Mucosa of descending colon (tissue), 3 donors: ENCODE measurements around the gene ANKRD27. TPM values are rescaled to one million over a fixed set of nuclear protein-coding genes. Genes with fewer than 3 reads are reported as not detected.
A peak's percentile ranks its signal among the peaks of the same experiment; 100 is the strongest.

Experiments
- ATAC-seq: fragments of 200-7000 bp; cut with Tn5 transposase; one replicate; pipeline ENCODE4 v1.9.1; 2020; ENCODE audit warnings: mild to moderate bottlenecking, moderate library complexity
- DNase-seq, 3 donors: peaks; one replicate each; pipeline ENCODE4 v3.0.0-alpha.2; 2020
- H3K36me3 ChIP-seq: fragments of 200-600 bp; one replicate; pipeline ENCODE4 v1.8.0; 2021; ENCODE audit warnings: low read depth, mild to moderate bottlenecking
- H3K4me1 ChIP-seq: fragments of 200-600 bp; one replicate; pipeline ENCODE4 v1.8.0; 2021; ENCODE audit warnings: low read depth, mild to moderate bottlenecking
- H3K4me3 ChIP-seq: fragments of 200-600 bp; one replicate; pipeline ENCODE4 v1.8.0; 2021; ENCODE audit warnings: mild to moderate bottlenecking
- H3K9me3 ChIP-seq: fragments of 200-600 bp; one replicate; pipeline ENCODE4 v1.8.0; 2021; ENCODE audit warnings: mild to moderate bottlenecking
- CTCF ChIP-seq: fragments of 200-600 bp; IDR thresholded peaks from one replicate; pipeline ENCODE4 v1.8.0; 2022; ENCODE audit warnings: antibody characterized with exemption, mild to moderate bottlenecking
- intact Hi-C, 2 donors: fragments of 100-400 bp; cut with DNase I in 1 of 2; cut with micrococcal nuclease in 1 of 2; formaldehyde crosslinking; loops; one replicate each; pipeline versions ENCODE4 v1.11.0 to v1.11.1; 2022; cut with DNase I, micrococcal nuclease
- total RNA-seq, 3 donors: library from RNA; stranded (reverse); fragmentation: NEBNext Ultra II Directional in 2 of 3; extraction: Animal tissue kit (Norgen Biotek cat#: 25700) in 2 of 3; gene quantifications; one replicate each; pipeline versions ENCODE4 v1.2.1 to v1.2.4, GENCODE V29; 2021 to 2023
- donor health status: DM: no; HTN: no; CAD: no; lungs with moderate emphysema.
- donor health status: DM: no; HTN: no; CAD: no.
- donor health status: DM: no; HTN: yes; CAD: no.

ANKRD27 gene
- total RNA-seq, 3 donors from 2014 or later: 36.0 to 59.6 (median 41.1) TPM

- no peak overlapping the region for H3K4me3 ChIP-seq
- intact Hi-C loops: no loop called here
- H3K36me3 ChIP-seq: no peaks in the 10 kb centered on the region
- no peak for TF ChIP-seq CTCF
- DNase-seq (no peak), ATAC-seq (no peak)
- peaks cover 18% of the 10 kb centered on the region for H3K4me1 ChIP-seq
- no peaks in the 10 kb centered on the region for H3K9me3 ChIP-seq
Measured at GRCh38 chr19:32688311-32688710, 13.3 kb upstream of the ANKRD27 start.

- Histone ChIP-seq H3K9me3 (no peaks in the 10 kb centered on the region), H3K36me3 (no peaks in the 10 kb centered on the region), H3K4me1 (peaks cover 12% of the 10 kb centered on the region), H3K4me3 (no peak overlapping the region)
- intact Hi-C loops: no loop called here
- TF ChIP-seq CTCF: no peak
- DNase-seq: no peak
- ATAC-seq: no peak
Measured at GRCh38 chr19:32687681-32688080, 12.7 kb upstream of the ANKRD27 start.

- DNase-seq (no peak), ATAC-seq (no peak)
- no peak overlapping the region for H3K4me3 ChIP-seq
- no peaks in the 10 kb centered on the region for H3K36me3 ChIP-seq
- H3K4me1 ChIP-seq: peaks cover 11% of the 10 kb centered on the region
- no peak for TF ChIP-seq CTCF
- intact Hi-C loops: no loop called here
- H3K9me3 ChIP-seq: no peaks in the 10 kb centered on the region
Measured at GRCh38 chr19:32686847-32687475, 12.0 kb upstream of the ANKRD27 start.

- Histone ChIP-seq H3K36me3 (no peaks in the 10 kb centered on the region), H3K4me3 (no peak overlapping the region), H3K9me3 (no peaks in the 10 kb centered on the region), H3K4me1 (no peaks in the 10 kb centered on the region)
- intact Hi-C loops: no loop called here
- ATAC-seq: peak; percentile 39
- no peak for DNase-seq
- TF ChIP-seq CTCF: no peak
Measured at GRCh38 chr19:32682317-32682716, 7.3 kb upstream of the ANKRD27 start.

- Histone ChIP-seq H3K4me3 (no peak overlapping the region), H3K9me3 (no peaks in the 10 kb centered on the region), H3K4me1 (peaks cover 10% of the 10 kb centered on the region), H3K36me3 (no peaks in the 10 kb centered on the region)
- TF ChIP-seq CTCF: no peak
- intact Hi-C loops: no loop called here
- DNase-seq (no peak), ATAC-seq (no peak)
Measured at GRCh38 chr19:32680986-32681385, 6.0 kb upstream of the ANKRD27 start.

- H3K4me3 ChIP-seq: no peak overlapping the region
- TF ChIP-seq CTCF: no peak
- DNase-seq: no peak
- H3K36me3 ChIP-seq: no peaks in the 10 kb centered on the region
- H3K4me1 ChIP-seq: peaks cover 20% of the 10 kb centered on the region
- ATAC-seq: no peak
- intact Hi-C loops: no loop called here
- H3K9me3 ChIP-seq: no peaks in the 10 kb centered on the region
Measured at GRCh38 chr19:32677657-32678056, 2.7 kb upstream of the ANKRD27 start.
